HL-60 (cell line): Measurements from ENCODE around the gene SECISBP2L.

ENCODE experiments used
- POLR2AphosphoS5 ChIP-seq: IDR thresholded peaks from 2 replicates; pipeline ENCODE4 v1.6.1; 2012; ENCODE audit warnings: low read depth
- SPI1 ChIP-seq: IDR thresholded peaks from 2 replicates; pipeline ENCODE4 v1.6.1; 2012; ENCODE audit warnings: low read depth, mild to moderate bottlenecking, borderline replicate concordance
- TF ChIP-seq, protein P1 (sequence below): IDR thresholded peaks from one replicate; pipeline ENCODE4 v1.5.1; 2011; ENCODE audit warnings: low read length, control low read depth, inconsistent platforms; ENCODE audit not compliant: insufficient read depth
- TF ChIP-seq, protein P2 (sequence below): IDR thresholded peaks from 2 replicates; pipeline ENCODE4 v1.6.1; 2012; ENCODE audit warnings: low read depth; ENCODE audit not compliant: insufficient replicate concordance

DNA sequence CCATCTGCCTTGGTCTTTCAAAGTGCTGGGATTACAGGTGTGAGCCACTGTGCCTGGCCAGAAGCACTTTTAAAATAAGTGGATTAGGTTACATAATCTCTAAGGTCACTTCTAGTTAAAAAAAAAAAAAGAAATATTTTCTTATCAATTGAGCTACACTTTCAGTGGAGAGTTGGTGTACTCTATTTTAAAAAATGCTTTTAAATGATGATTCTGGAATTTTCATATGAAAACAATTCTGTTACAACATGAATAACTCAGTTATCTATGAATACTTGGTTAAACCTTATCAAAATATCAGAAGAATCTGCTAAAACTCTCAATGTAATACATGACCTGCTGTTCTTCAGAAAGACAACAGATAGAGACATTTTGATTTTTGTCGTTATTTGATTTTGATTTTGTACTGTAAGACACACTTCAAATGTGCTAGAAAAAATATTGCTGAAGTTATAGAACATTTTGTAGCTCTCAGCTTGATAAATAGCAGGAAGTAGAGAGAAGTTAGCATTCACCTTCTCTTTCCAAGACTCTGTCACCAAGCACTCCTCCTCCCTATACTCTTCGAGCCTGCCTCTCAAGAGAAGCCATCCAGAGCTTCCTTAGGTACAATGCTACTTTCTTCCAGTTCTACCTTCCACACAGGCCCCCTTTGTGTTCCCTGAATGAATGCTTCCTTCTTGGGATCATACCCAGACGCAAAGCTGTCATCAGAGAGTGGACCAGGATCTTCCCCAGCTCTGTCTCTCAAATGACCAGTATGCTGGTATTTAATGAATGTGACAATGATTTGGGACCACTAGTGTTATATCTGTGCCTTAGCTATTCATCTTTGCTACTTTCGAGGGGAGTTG, 47.2 kb upstream of the SECISBP2L start:
- TF ChIP-seq, protein P1, sequence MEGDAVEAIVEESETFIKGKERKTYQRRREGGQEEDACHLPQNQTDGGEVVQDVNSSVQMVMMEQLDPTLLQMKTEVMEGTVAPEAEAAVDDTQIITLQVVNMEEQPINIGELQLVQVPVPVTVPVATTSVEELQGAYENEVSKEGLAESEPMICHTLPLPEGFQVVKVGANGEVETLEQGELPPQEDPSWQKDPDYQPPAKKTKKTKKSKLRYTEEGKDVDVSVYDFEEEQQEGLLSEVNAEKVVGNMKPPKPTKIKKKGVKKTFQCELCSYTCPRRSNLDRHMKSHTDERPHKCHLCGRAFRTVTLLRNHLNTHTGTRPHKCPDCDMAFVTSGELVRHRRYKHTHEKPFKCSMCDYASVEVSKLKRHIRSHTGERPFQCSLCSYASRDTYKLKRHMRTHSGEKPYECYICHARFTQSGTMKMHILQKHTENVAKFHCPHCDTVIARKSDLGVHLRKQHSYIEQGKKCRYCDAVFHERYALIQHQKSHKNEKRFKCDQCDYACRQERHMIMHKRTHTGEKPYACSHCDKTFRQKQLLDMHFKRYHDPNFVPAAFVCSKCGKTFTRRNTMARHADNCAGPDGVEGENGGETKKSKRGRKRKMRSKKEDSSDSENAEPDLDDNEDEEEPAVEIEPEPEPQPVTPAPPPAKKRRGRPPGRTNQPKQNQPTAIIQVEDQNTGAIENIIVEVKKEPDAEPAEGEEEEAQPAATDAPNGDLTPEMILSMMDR: no peak
- TF ChIP-seq, protein P2, sequence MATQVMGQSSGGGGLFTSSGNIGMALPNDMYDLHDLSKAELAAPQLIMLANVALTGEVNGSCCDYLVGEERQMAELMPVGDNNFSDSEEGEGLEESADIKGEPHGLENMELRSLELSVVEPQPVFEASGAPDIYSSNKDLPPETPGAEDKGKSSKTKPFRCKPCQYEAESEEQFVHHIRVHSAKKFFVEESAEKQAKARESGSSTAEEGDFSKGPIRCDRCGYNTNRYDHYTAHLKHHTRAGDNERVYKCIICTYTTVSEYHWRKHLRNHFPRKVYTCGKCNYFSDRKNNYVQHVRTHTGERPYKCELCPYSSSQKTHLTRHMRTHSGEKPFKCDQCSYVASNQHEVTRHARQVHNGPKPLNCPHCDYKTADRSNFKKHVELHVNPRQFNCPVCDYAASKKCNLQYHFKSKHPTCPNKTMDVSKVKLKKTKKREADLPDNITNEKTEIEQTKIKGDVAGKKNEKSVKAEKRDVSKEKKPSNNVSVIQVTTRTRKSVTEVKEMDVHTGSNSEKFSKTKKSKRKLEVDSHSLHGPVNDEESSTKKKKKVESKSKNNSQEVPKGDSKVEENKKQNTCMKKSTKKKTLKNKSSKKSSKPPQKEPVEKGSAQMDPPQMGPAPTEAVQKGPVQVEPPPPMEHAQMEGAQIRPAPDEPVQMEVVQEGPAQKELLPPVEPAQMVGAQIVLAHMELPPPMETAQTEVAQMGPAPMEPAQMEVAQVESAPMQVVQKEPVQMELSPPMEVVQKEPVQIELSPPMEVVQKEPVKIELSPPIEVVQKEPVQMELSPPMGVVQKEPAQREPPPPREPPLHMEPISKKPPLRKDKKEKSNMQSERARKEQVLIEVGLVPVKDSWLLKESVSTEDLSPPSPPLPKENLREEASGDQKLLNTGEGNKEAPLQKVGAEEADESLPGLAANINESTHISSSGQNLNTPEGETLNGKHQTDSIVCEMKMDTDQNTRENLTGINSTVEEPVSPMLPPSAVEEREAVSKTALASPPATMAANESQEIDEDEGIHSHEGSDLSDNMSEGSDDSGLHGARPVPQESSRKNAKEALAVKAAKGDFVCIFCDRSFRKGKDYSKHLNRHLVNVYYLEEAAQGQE: no peak
- TF ChIP-seq POLR2AphosphoS5 (no peak), SPI1 (no peak)
